Neural progenitor cell (in vitro differentiated cells): ENCODE data around the gene COL25A1. TPM values are rescaled to one million over a fixed set of nuclear protein-coding genes. Genes with fewer than 3 reads are reported as not detected.

ENCODE experiments used
- DNase-seq: peaks from one replicate; pipeline ENCODE4 v3.0.0-alpha.2; 2016; ENCODE audit warnings: low spot score
- H2AFZ ChIP-seq: fragments of 200-600 bp; sonication (generic); replicated peaks from 2 replicates; pipeline ENCODE4 v1.6.1; 2016; ENCODE audit warnings: antibody characterized with exemption
- H3F3A ChIP-seq: fragments of 200-600 bp; sonication (generic); 2 replicates; pipeline ENCODE4 v1.6.1; 2016; ENCODE audit warnings: antibody characterized with exemption, low read depth
- H3K27ac ChIP-seq: fragments of 200-600 bp; sonication (generic); 2 replicates; pipeline ENCODE4 v1.5.1; 2016; ENCODE audit warnings: mild to moderate bottlenecking
- H3K27me3 ChIP-seq: fragments of 200-600 bp; sonication (generic); 2 replicates; pipeline ENCODE4 v1.6.1; 2016; ENCODE audit warnings: mild to moderate bottlenecking, moderate library complexity
- H3K36me3 ChIP-seq: fragments of 200-600 bp; sonication (generic); 2 replicates; pipeline ENCODE4 v1.5.1; 2016
- H3K4me1 ChIP-seq: fragments of 200-600 bp; sonication (generic); 2 replicates; pipeline ENCODE4 v1.6.1; 2016; ENCODE audit warnings: mixed run types
- H3K4me2 ChIP-seq: fragments of 200-600 bp; sonication (generic); 2 replicates; pipeline ENCODE4 v1.6.1; 2016
- H3K4me3 ChIP-seq: fragments of 200-600 bp; sonication (generic); 2 replicates; pipeline ENCODE4 v1.5.1; 2016
- H3K79me2 ChIP-seq: fragments of 200-600 bp; sonication (generic); 2 replicates; pipeline ENCODE4 v1.6.1; 2016; ENCODE audit warnings: low read depth
- H3K9ac ChIP-seq: fragments of 200-600 bp; sonication (generic); 2 replicates; pipeline ENCODE4 v1.6.1; 2016
- H3K9me3 ChIP-seq: fragments of 200-600 bp; sonication (generic); 2 replicates; pipeline ENCODE4 v1.5.1; 2016; ENCODE audit warnings: low read depth
- H4K20me1 ChIP-seq: fragments of 200-600 bp; sonication (generic); 2 replicates; pipeline ENCODE4 v1.6.1; 2016; ENCODE audit warnings: low read depth
- H3K27ac Mint-ChIP-seq: 3 replicates; pipeline ENCODE4 v1.8.0; 2021; ENCODE audit warnings: mixed read lengths
- H3K27me3 Mint-ChIP-seq: 2 replicates; pipeline ENCODE4 v1.8.0; 2022; ENCODE audit warnings: low read depth, mild to moderate bottlenecking, inconsistent platforms, moderate library complexity, mixed read lengths; ENCODE audit not compliant: insufficient read depth
- H3K36me3 Mint-ChIP-seq: 3 replicates; pipeline ENCODE4 v1.8.0; 2021; ENCODE audit warnings: mixed read lengths
- H3K4me1 Mint-ChIP-seq: 3 replicates; pipeline ENCODE4 v1.8.0; 2021; ENCODE audit warnings: mixed read lengths
- H3K4me3 Mint-ChIP-seq: 3 replicates; pipeline ENCODE4 v1.8.0; 2021; ENCODE audit warnings: mild to moderate bottlenecking, moderate library complexity, mixed read lengths
- H3K9me3 Mint-ChIP-seq: 3 replicates; pipeline ENCODE4 v1.8.0; 2020; ENCODE audit warnings: mixed read lengths
- CTCF ChIP-seq: fragments of 200-600 bp; sonication (generic); IDR thresholded peaks from 2 replicates; pipeline ENCODE4 v1.5.1; 2017; ENCODE audit warnings: antibody characterized with exemption, mild to moderate bottlenecking
- EZH2 ChIP-seq: fragments of 200-600 bp; sonication (generic); IDR thresholded peaks from 2 replicates; pipeline ENCODE4 v1.6.1; 2017; ENCODE audit warnings: antibody characterized with exemption, mild to moderate bottlenecking, moderate library complexity
- EZH2phosphoT487 ChIP-seq: fragments of 200-600 bp; sonication (generic); IDR thresholded peaks from 2 replicates; pipeline ENCODE4 v1.6.1; 2017; ENCODE audit warnings: antibody characterized with exemption
- total RNA-seq: library from RNA; depleted of rRNA; stranded (reverse); fragments of >200 nt; gene quantifications from 2 replicates; pipeline ENCODE4 v1.2.3, GENCODE V29; 2015; ENCODE audit warnings: low replicate concordance

Gene COL25A1
- total RNA-seq, 1 donor from 2014 or later = 1.3 TPM

GRCh38 chr4:109296527-109296926 lies 5.9 kb downstream of the COL25A1 start:
- H3K9me3 Mint-ChIP-seq = no peaks in the 10 kb centered on the region
- no peaks in the 10 kb centered on the region for H3K9me3 ChIP-seq
- H3K27me3 ChIP-seq = peaks cover 26% of the 10 kb centered on the region
- no peak for DNase-seq
- H3K4me1 ChIP-seq = no peaks in the 10 kb centered on the region
- H3K27ac Mint-ChIP-seq = no peak overlapping the region
- no peaks in the 10 kb centered on the region for H4K20me1 ChIP-seq
- no peak overlapping the region for H3K4me3 Mint-ChIP-seq
- H3F3A ChIP-seq = no peaks in the 10 kb centered on the region
- H3K27me3 Mint-ChIP-seq = peaks cover 6% of the 10 kb centered on the region
- H3K4me1 Mint-ChIP-seq = peaks cover 3% of the 10 kb centered on the region
- H3K4me3 ChIP-seq = no peak overlapping the region
- no peak overlapping the region for H3K27ac ChIP-seq
- H3K36me3 ChIP-seq = no peaks in the 10 kb centered on the region
- no peak overlapping the region for H3K4me2 ChIP-seq
- H3K79me2 ChIP-seq = no peaks in the 10 kb centered on the region
- no peaks in the 10 kb centered on the region for H3K36me3 Mint-ChIP-seq
- TF ChIP-seq EZH2 (no peak), EZH2phosphoT487 (no peak), CTCF (no peak)
- no peak overlapping the region for H2AFZ ChIP-seq
- H3K9ac ChIP-seq = no peak overlapping the region

GRCh38 chr4:109295081-109295480 lies 7.4 kb downstream of the COL25A1 start:
- Mint-ChIP-seq H3K4me3 (no peak overlapping the region), H3K27me3 (peaks cover 2% of the 10 kb centered on the region), H3K36me3 (no peaks in the 10 kb centered on the region), H3K27ac (no peak overlapping the region), H3K4me1 (no peaks in the 10 kb centered on the region), H3K9me3 (no peaks in the 10 kb centered on the region)
- Histone ChIP-seq H3K9ac (no peak overlapping the region), H3K36me3 (no peaks in the 10 kb centered on the region), H2AFZ (no peak overlapping the region), H3K9me3 (no peaks in the 10 kb centered on the region), H3K4me1 (no peaks in the 10 kb centered on the region), H3K27ac (no peak overlapping the region), H3K4me2 (no peak overlapping the region), H4K20me1 (no peaks in the 10 kb centered on the region), H3K4me3 (no peak overlapping the region), H3K27me3 (peaks cover 12% of the 10 kb centered on the region), H3F3A (no peaks in the 10 kb centered on the region), H3K79me2 (no peaks in the 10 kb centered on the region)
- no peak for DNase-seq
- TF ChIP-seq EZH2 = no peak
- no peak for TF ChIP-seq EZH2phosphoT487
- TF ChIP-seq CTCF = no peak

GRCh38 chr4:109294468-109295020 lies 7.9 kb downstream of the COL25A1 start:
- no peak overlapping the region for H3K27ac Mint-ChIP-seq
- H3K4me3 Mint-ChIP-seq = no peak overlapping the region
- H3K9me3 ChIP-seq = no peaks in the 10 kb centered on the region
- no peaks in the 10 kb centered on the region for H3K27me3 Mint-ChIP-seq
- no peak overlapping the region for H2AFZ ChIP-seq
- H3K27ac ChIP-seq = no peak overlapping the region
- TF ChIP-seq EZH2phosphoT487 = no peak
- no peak for TF ChIP-seq CTCF
- no peak for TF ChIP-seq EZH2
- no peaks in the 10 kb centered on the region for H3K4me1 ChIP-seq
- no peaks in the 10 kb centered on the region for H4K20me1 ChIP-seq
- H3F3A ChIP-seq = no peaks in the 10 kb centered on the region
- no peak overlapping the region for H3K9ac ChIP-seq
- H3K79me2 ChIP-seq = no peaks in the 10 kb centered on the region
- no peak for DNase-seq
- peaks cover 6% of the 10 kb centered on the region for H3K27me3 ChIP-seq
- no peaks in the 10 kb centered on the region for H3K36me3 ChIP-seq
- no peaks in the 10 kb centered on the region for H3K36me3 Mint-ChIP-seq
- H3K4me3 ChIP-seq = no peak overlapping the region
- no peaks in the 10 kb centered on the region for H3K4me1 Mint-ChIP-seq
- no peak overlapping the region for H3K4me2 ChIP-seq
- H3K9me3 Mint-ChIP-seq = no peaks in the 10 kb centered on the region
